Measurements from ENCODE around the gene PER2. TPM values are rescaled to one million over a fixed set of nuclear protein-coding genes. Genes with fewer than 3 reads are reported as not detected.

PER2 gene
- total and polyA plus RNA-seq, 2 of the 13 experiments (the other 11 are each of a cell fraction or from before 2014, with no cell fraction given): 5.1 to 9.4 TPM

GRCh38 chr2:238264072-238264460 is 24.3 kb downstream of the PER2 start:
- Histone ChIP-seq H3K9me3 (ENCODE audit: low read length) (no peaks in the 10 kb centered on the region), H4K20me1 (ENCODE audit: insufficient read depth, low read length) (no peaks in the 10 kb centered on the region), H3K27me3 (ENCODE audit: control insufficient read depth in 1 of 2, insufficient read depth in 2 of 2, low read length in 2 of 2) (no peaks in the 10 kb centered on the region), H2AFZ (ENCODE audit: low read length) (no peak overlapping the region), H3K4me3 (replicated peaks in 1 of 3; ENCODE audit: insufficient read depth in 1 of 3, low read depth in 2 of 3, low read length in 3 of 3) (no peak overlapping the region), H3K36me3 (replicated peaks in 1 of 2; ENCODE audit: control insufficient read depth in 1 of 2, insufficient read depth in 2 of 2, low read length in 2 of 2) (peaks cover 14 to 74% of the 10 kb centered on the region in 2 experiments), H3K79me2 (ENCODE audit: insufficient read depth, low read length) (no peaks in the 10 kb centered on the region), H3K27ac (ENCODE audit: extremely low read length, insufficient read depth, low read length) (peak overlapping the region; percentile 88), H3K4me2 (ENCODE audit: low read depth, low read length) (no peak overlapping the region), H3K4me1 (ENCODE audit: insufficient read depth, low read length) (peaks cover 46% of the 10 kb centered on the region), H3K9ac (ENCODE audit: insufficient read depth, low read depth, low read length) (no peak overlapping the region)
- POLR2A ChIA-PET: interaction anchor here (1.2 to 3.1 kb wide), 7 partner anchors 11 to 406 kb away, joined by 4 to 44 read pairs (median 9); partner anchors contain the start of genes HES6 and PER2
- no peak for FAIRE-seq
- CTCF ChIA-PET (ENCODE audit: low intra/inter-chr PET ratio, low total read pairs): interaction anchor here (0.6 to 2.2 kb wide), 3 partner anchors 20 to 104 kb away, joined by 3 to 6 read pairs (median 4); partner anchors contain the start of gene PER2
- BruUV-seq (replicated peaks): no TSS peak
- WGBS (ENCODE audit: low lambda C conversion rate): 83% methylated on average over 1 of the region's 4 CpGs
- intact Hi-C loops (cut with micrococcal nuclease; ENCODE audit: unreplicated experiment): no loop called here
- peak; percentile 5 for ATAC-seq
- in situ Hi-C loops (cut with HindIII; ENCODE audit: extremely low pct_ligation_motif_present, low pct_unique_long_range_greater_than_20kb): loop anchor here (10.0 kb wide), 1 partner anchor 409 kb away; the partner anchor contains the start of gene RAMP1
- no peak for DNase-seq (ENCODE audit: low spot score)
- no peak for TF ChIP-seq TERF1 (CRISPR knock-in tag; IDR thresholded peaks at IDR 0.05)
- TF ChIP-seq ZSCAN20 (CRISPR knock-in tag; IDR thresholded peaks at IDR 0.05; ENCODE audit: borderline replicate concordance): no peak
- TF ChIP-seq U2AF1 (optimal IDR thresholded peaks at IDR 0.05; ENCODE audit: low read depth, low read length): no peak
- TF ChIP-seq PCBP1 (IDR thresholded peaks at IDR 0.05; ENCODE audit: borderline replicate concordance, low read depth, low read length): 0 out of 2 replicates have a peak, but pooled peaks have one; percentile 51
- no peak for TF ChIP-seq ZNF12 (CRISPR knock-in tag; IDR thresholded peaks at IDR 0.05)
- 0 out of 2 replicates have a peak, but pooled peaks have one; percentile 2 for TF ChIP-seq ZBTB20 (CRISPR knock-in tag; IDR thresholded peaks at IDR 0.05; ENCODE audit: borderline replicate concordance, low read depth)
- peak; percentile 7 for TF ChIP-seq HNRNPK (IDR thresholded peaks at IDR 0.05; ENCODE audit: low read depth, low read length, poor library complexity, severe bottlenecking)
- TF ChIP-seq ZNF781 (CRISPR knock-in tag; IDR thresholded peaks at IDR 0.05; ENCODE audit: borderline replicate concordance, not compliant biosample characterization): peak; percentile 8
- no peak for TF ChIP-seq ZNF260 (CRISPR knock-in tag; IDR thresholded peaks at IDR 0.05; ENCODE audit: borderline replicate concordance, low read depth)
- peak; percentile 52 for TF ChIP-seq RBM22 (optimal IDR thresholded peaks at IDR 0.05; ENCODE audit: low read length)
